Adrenal gland (tissue), 5 donors: Measurements from ENCODE around the gene WSB1.

ENCODE experiments used
- POLR2A ChIP-seq, 2 donors: fragments of 450-650 bp; IDR thresholded peaks; one replicate each; pipeline ENCODE4 v1.6.1; 2017; ENCODE audit warnings: antibody characterized with exemption in 2 of 2, mild to moderate bottlenecking in 2 of 2, moderate library complexity in 1 of 2
- TF ChIP-seq, protein P1 (sequence below), 6 experiments: fragments of 450-650 bp in 4 of 6; fragments of 200-600 bp in 2 of 6; sonication (generic) in 1 of 6; IDR thresholded peaks; 1 replicate in 5 of 6; 2 replicates in 1 of 6; pipeline versions ENCODE4 v1.5.1 to v1.8.0; 2016 to 2021; ENCODE audit warnings: antibody characterized with exemption in 6 of 6, mild to moderate bottlenecking in 2 of 6, moderate library complexity in 1 of 6
- donor health status: DM: no; HTN: no; CAD: no.

GRCh38 chr17:27362503-27362902 is 68.6 kb downstream of the WSB1 start:
- TF ChIP-seq, protein P1, sequence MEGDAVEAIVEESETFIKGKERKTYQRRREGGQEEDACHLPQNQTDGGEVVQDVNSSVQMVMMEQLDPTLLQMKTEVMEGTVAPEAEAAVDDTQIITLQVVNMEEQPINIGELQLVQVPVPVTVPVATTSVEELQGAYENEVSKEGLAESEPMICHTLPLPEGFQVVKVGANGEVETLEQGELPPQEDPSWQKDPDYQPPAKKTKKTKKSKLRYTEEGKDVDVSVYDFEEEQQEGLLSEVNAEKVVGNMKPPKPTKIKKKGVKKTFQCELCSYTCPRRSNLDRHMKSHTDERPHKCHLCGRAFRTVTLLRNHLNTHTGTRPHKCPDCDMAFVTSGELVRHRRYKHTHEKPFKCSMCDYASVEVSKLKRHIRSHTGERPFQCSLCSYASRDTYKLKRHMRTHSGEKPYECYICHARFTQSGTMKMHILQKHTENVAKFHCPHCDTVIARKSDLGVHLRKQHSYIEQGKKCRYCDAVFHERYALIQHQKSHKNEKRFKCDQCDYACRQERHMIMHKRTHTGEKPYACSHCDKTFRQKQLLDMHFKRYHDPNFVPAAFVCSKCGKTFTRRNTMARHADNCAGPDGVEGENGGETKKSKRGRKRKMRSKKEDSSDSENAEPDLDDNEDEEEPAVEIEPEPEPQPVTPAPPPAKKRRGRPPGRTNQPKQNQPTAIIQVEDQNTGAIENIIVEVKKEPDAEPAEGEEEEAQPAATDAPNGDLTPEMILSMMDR (IDR thresholded peaks at IDR 0.05): no peak
- no peak for TF ChIP-seq POLR2A (IDR thresholded peaks at IDR 0.05)
